Lower leg skin (tissue), 4 donors: ENCODE data around the gene MAP7. TPM values are rescaled to one million over a fixed set of nuclear protein-coding genes. Genes with fewer than 3 reads are reported as not detected.
A peak's percentile ranks its signal among the peaks of the same experiment; 100 is the strongest.

Source experiments
- DNase-seq, 2 donors: peaks; one replicate each; pipeline ENCODE4 v3.0.0-alpha.2; 2019; ENCODE audit warnings: low spot score in 2 of 2
- H3K4me3 ChIP-seq: fragments of 200-600 bp; sonication (generic); 2 replicates; pipeline ENCODE4 v1.5.1; 2017; ENCODE audit warnings: mild to moderate bottlenecking, low read depth; ENCODE audit not compliant: poor library complexity, severe bottlenecking
- POLR2A ChIP-seq, 2 donors: fragments of 450-650 bp; IDR thresholded peaks; one replicate each; pipeline ENCODE4 v1.6.1; 2016 to 2017; ENCODE audit warnings: antibody characterized with exemption in 2 of 2, mild to moderate bottlenecking in 1 of 2, moderate library complexity in 1 of 2
- WGBS, 2 donors: methylation state at CpG; one replicate each; pipeline ENCODE4 v1.1.5; 2018; 5-methylcytosine and 5-hydroxymethylcytosine counted together
- intact Hi-C: fragments of 100-400 bp; cut with DNase I; formaldehyde crosslinking; loops from one replicate; pipeline ENCODE4 v1.15.0; 2023; ENCODE audit warnings: low total_unique reads
- total RNA-seq, 4 donors: library from RNA; depleted of rRNA; stranded (reverse); fragments of >200 nt; gene quantifications; one replicate each; pipeline ENCODE4 v1.1.0, GENCODE V29; 2016
- TF ChIP-seq, protein P1 (sequence below), 3 donors: fragments of 450-650 bp; IDR thresholded peaks; one replicate each; pipeline ENCODE4 v1.5.1; 2016; ENCODE audit warnings: antibody characterized with exemption in 3 of 3, mild to moderate bottlenecking in 3 of 3, moderate library complexity in 2 of 3

The MAP7 gene
- total RNA-seq, 4 donors from 2014 or later = 32.5 to 41.8 (median 39.0) TPM

- 1% methylated on average over 42 of the region's 46 CpGs; no CpG with 5 or more reads in 1 of the 2 donors for WGBS, 2 donors
- no peak for DNase-seq
- intact Hi-C loops = no loop called here
- peak overlapping the region; percentile 69 for H3K4me3 ChIP-seq
- TF ChIP-seq, protein P1, sequence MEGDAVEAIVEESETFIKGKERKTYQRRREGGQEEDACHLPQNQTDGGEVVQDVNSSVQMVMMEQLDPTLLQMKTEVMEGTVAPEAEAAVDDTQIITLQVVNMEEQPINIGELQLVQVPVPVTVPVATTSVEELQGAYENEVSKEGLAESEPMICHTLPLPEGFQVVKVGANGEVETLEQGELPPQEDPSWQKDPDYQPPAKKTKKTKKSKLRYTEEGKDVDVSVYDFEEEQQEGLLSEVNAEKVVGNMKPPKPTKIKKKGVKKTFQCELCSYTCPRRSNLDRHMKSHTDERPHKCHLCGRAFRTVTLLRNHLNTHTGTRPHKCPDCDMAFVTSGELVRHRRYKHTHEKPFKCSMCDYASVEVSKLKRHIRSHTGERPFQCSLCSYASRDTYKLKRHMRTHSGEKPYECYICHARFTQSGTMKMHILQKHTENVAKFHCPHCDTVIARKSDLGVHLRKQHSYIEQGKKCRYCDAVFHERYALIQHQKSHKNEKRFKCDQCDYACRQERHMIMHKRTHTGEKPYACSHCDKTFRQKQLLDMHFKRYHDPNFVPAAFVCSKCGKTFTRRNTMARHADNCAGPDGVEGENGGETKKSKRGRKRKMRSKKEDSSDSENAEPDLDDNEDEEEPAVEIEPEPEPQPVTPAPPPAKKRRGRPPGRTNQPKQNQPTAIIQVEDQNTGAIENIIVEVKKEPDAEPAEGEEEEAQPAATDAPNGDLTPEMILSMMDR (IDR thresholded peaks at IDR 0.05) = no peak
- no peak for TF ChIP-seq POLR2A (IDR thresholded peaks at IDR 0.05)
Measured at GRCh38 chr6:136550045-136550329, 235 bp downstream of the MAP7 start.

- H3K4me3 ChIP-seq = peak overlapping the region; percentile 69
- WGBS, 2 donors = 2 to 6% methylated on average over 7 to 41 of the region's 42 CpGs
- intact Hi-C loops = no loop called here
- no peak for TF ChIP-seq POLR2A (IDR thresholded peaks at IDR 0.05)
- TF ChIP-seq, protein P1 (IDR thresholded peaks at IDR 0.05) = no peak
- peak; percentile 22 to 83 for DNase-seq
Measured at GRCh38 chr6:136549300-136550044, 750 bp downstream of the MAP7 start.

DNA sequence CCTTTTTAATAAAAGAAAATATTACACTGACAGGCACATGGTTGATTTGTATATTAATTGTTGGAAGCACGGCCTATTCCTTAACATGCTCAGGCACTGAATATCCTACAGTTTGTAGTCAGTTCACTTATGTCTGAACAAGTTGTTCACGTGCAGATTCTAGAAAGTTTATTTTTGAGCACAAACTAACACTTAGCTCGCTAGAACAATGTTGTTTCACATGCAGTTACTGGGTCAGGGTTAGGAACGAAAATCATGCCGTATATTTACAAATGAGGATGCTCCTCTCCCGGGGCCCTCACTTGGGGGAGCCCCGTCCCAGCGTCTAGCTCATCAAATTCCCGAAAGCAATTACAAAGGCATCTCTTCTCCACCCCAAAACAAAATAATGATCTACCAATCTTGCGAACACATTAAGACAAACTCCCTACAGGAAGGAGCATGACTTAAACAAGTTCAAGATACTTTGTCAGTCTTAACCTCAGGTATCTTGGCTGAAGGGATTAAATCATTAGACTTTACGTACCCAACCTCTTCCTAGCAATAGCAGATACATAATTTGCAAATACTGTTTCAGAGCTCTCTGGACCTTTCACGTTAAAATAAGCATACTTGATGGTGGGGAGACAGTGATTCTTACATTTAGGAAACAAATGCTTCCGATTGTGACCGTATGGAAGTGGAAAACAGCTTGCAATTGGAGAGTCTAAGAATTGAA, 1.5 kb downstream of the MAP7 start:
- intact Hi-C loops = no loop called here
- no peak for TF ChIP-seq POLR2A (IDR thresholded peaks at IDR 0.05)
- TF ChIP-seq, protein P1 (IDR thresholded peaks at IDR 0.05) = no peak
- 52 to 53% methylated on average over 14 of the region's 14 CpGs for WGBS, 2 donors
- no peak for DNase-seq
- H3K4me3 ChIP-seq = no peak overlapping the region

GRCh38 chr6:136547871-136548270, 2.4 kb downstream of the MAP7 start:
- intact Hi-C loops = no loop called here
- no peak overlapping the region for H3K4me3 ChIP-seq
- no peak for DNase-seq
- TF ChIP-seq, protein P1 (IDR thresholded peaks at IDR 0.05) = no peak
- TF ChIP-seq POLR2A (IDR thresholded peaks at IDR 0.05) = no peak
- 71 to 85% methylated on average over 1 of the region's 1 CpG for WGBS, 2 donors

GRCh38 chr6:136547336-136547735, 2.9 kb downstream of the MAP7 start:
- DNase-seq = no peak
- 45 to 51% methylated on average over 4 of the region's 4 CpGs for WGBS, 2 donors
- no peak for TF ChIP-seq POLR2A (IDR thresholded peaks at IDR 0.05)
- TF ChIP-seq, protein P1 (IDR thresholded peaks at IDR 0.05) = no peak
- H3K4me3 ChIP-seq = no peak overlapping the region
- intact Hi-C loops = no loop called here
